Measurements from ENCODE around the gene SEPTIN1. TPM values are rescaled to one million over a fixed set of nuclear protein-coding genes. Genes with fewer than 3 reads are reported as not detected.
A peak's percentile ranks its signal among the peaks of the same experiment; 100 is the strongest.

Gene SEPTIN1
- total RNA-seq, 1 donor from 2014 or later, result 2.0 TPM

DNA sequence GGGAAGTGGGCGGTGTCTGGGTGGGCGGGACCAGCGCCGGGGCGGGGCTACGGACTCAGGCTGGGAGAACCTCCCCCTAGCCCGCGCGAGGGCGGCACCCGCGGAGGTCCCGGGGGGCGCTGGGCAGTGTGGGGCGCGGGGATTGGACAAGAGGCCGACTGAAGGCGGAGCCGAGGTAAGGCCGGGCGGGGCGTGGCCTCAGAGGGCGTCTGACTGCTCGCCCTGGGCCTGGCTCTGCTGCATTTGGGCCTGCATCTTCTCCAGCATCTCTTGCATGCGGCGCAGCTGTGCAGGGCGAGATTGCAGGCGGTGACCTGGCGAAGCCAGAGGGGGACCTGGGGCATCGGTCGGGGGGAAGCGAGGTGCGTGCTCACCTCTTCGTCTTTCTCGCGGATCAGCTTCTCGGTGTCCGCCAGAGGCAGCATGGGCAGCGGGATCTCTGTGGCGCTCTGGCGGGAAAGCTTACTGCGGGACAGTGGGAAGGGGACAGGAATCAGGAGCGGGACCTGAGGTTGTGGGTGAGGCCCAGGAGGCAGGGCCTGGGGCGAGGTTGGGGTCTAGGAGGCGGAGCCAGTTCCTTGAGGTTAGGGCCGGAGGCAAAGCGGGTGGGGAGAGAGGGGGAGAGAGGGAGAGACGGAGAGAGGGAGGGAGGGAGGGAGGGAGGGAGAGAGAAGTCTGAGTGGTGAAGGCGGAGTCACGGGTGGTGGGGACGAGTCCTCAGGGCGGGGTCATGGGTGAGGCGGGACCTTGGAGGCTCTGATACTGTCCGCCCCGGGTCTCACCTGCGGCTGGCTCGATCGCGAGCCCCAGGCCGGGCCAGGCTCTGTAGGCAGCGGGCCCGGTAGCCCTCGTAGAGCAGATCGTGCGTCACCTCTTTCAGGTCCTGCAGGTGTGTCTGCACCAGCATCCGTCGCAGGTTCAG lies 3.9 kb downstream of the SEPTIN1 start:
- Mint-ChIP-seq H3K27me3 (no peaks in the 10 kb centered on the region), H3K9me3 (ENCODE audit: low read depth) (no peaks in the 10 kb centered on the region), H3K4me3 (ENCODE audit: low read depth) (peak overlapping the region; percentile 93), H3K4me1 (ENCODE audit: low read depth) (peaks cover 11% of the 10 kb centered on the region), H3K36me3 (ENCODE audit: insufficient read depth) (peaks cover 2% of the 10 kb centered on the region), H3K27ac (peak overlapping the region; percentile 99)
- peak; percentile 34 for TF ChIP-seq CTCF (IDR thresholded peaks at IDR 0.05; ENCODE audit: unreplicated experiment)
- peak; percentile 99 for DNase-seq (ENCODE audit: low spot score, unreplicated experiment)

- H3K36me3 Mint-ChIP-seq (ENCODE audit: insufficient read depth), result peaks cover 2% of the 10 kb centered on the region
- H3K27me3 Mint-ChIP-seq, result no peaks in the 10 kb centered on the region
- no peaks in the 10 kb centered on the region for H3K9me3 Mint-ChIP-seq (ENCODE audit: low read depth)
- no peak for DNase-seq (ENCODE audit: low spot score, unreplicated experiment)
- H3K4me1 Mint-ChIP-seq (ENCODE audit: low read depth), result peaks cover 11% of the 10 kb centered on the region
- no peak for TF ChIP-seq CTCF (IDR thresholded peaks at IDR 0.05; ENCODE audit: unreplicated experiment)
- H3K4me3 Mint-ChIP-seq (ENCODE audit: low read depth), result peak overlapping the region; percentile 93
- H3K27ac Mint-ChIP-seq, result peak overlapping the region; percentile 99
These were observed 4.5 kb downstream of the SEPTIN1 start for GRCh38 chr16:30377812-30378235.

- Mint-ChIP-seq H3K27ac (peak overlapping the region; percentile 99), H3K4me1 (ENCODE audit: low read depth) (peaks cover 11% of the 10 kb centered on the region), H3K36me3 (ENCODE audit: insufficient read depth) (peaks cover 2% of the 10 kb centered on the region), H3K4me3 (ENCODE audit: low read depth) (peak overlapping the region; percentile 93), H3K9me3 (ENCODE audit: low read depth) (no peaks in the 10 kb centered on the region), H3K27me3 (no peaks in the 10 kb centered on the region)
- no peak for TF ChIP-seq CTCF (IDR thresholded peaks at IDR 0.05; ENCODE audit: unreplicated experiment)
- peak; percentile 76 for DNase-seq (ENCODE audit: low spot score, unreplicated experiment)
These were observed 5.1 kb downstream of the SEPTIN1 start for GRCh38 chr16:30377050-30377811.

- no peak for DNase-seq (ENCODE audit: low spot score, unreplicated experiment)
- Mint-ChIP-seq H3K4me1 (ENCODE audit: low read depth) (peaks cover 15% of the 10 kb centered on the region), H3K4me3 (ENCODE audit: low read depth) (no peak overlapping the region), H3K27me3 (no peaks in the 10 kb centered on the region), H3K27ac (peak overlapping the region; percentile 99), H3K9me3 (ENCODE audit: low read depth) (no peaks in the 10 kb centered on the region), H3K36me3 (ENCODE audit: insufficient read depth) (peaks cover 2% of the 10 kb centered on the region)
- TF ChIP-seq CTCF (IDR thresholded peaks at IDR 0.05; ENCODE audit: unreplicated experiment), result no peak
These were observed 5.9 kb downstream of the SEPTIN1 start for GRCh38 chr16:30376461-30376902.

DNA sequence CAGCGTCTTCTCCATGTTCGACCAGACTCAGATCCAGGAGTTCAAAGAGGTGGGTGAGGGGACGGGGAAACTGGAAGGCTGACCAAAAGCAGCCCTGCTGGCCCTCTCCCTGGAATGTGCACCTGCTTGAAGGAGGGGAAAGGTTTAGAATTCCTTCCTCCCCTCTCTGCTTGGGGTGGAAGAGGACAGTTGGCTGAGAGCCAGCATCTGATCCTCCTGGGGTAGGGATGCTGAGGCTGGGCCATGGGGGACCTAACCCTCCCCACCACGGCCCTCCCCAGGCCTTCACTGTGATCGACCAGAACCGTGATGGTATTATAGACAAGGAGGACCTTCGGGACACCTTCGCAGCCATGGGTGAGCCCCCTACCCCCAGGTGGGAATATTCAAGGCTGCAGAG lies 6.5 kb downstream of the SEPTIN1 start:
- Mint-ChIP-seq H3K4me3 (ENCODE audit: low read depth) (no peak overlapping the region), H3K27me3 (no peaks in the 10 kb centered on the region), H3K4me1 (ENCODE audit: low read depth) (peaks cover 21% of the 10 kb centered on the region), H3K9me3 (ENCODE audit: low read depth) (no peaks in the 10 kb centered on the region), H3K36me3 (ENCODE audit: insufficient read depth) (peaks cover 2% of the 10 kb centered on the region), H3K27ac (peak overlapping the region; percentile 52)
- no peak for DNase-seq (ENCODE audit: low spot score, unreplicated experiment)
- no peak for TF ChIP-seq CTCF (IDR thresholded peaks at IDR 0.05; ENCODE audit: unreplicated experiment)
